ENCODE results near the gene MAML2.

- no peak for TF ChIP-seq ZNF224 (CRISPR knock-in tag; IDR thresholded peaks at IDR 0.05)
- no peak for TF ChIP-seq TAF1 (IDR thresholded peaks at IDR 0.05; ENCODE audit: control insufficient read depth, extremely low read depth, insufficient read depth, low read length, severe bottlenecking)
- no peak for TF ChIP-seq ZNF592 (IDR thresholded peaks at IDR 0.05)
- no peak for TF ChIP-seq GABPA (tag; conservative IDR thresholded peaks at IDR 0.05; ENCODE audit: low read depth)
- TF ChIP-seq CTCF (IDR thresholded peaks at IDR 0.05 in 2 of 3, conservative IDR thresholded peaks at IDR 0.05 in 1 of 3; ENCODE audit: insufficient read depth in 2 of 3, low read depth in 1 of 3, low read length in 3 of 3) = no peak
- no peak for TF ChIP-seq THAP7 (CRISPR knock-in tag; IDR thresholded peaks at IDR 0.05)
- no peak for TF ChIP-seq CHD4 (IDR thresholded peaks at IDR 0.05; ENCODE audit: insufficient read depth, insufficient replicate concordance, low read depth, low read length, poor library complexity, severe bottlenecking)
- TF ChIP-seq ZNF311 (CRISPR knock-in tag; IDR thresholded peaks at IDR 0.05) = no peak
- TF ChIP-seq SRSF1 (IDR thresholded peaks at IDR 0.05; ENCODE audit: low read depth, low read length) = no peak
- TF ChIP-seq USF2 (CRISPR knock-in tag; IDR thresholded peaks at IDR 0.05) = no peak
- no peak for TF ChIP-seq SMC3 (conservative IDR thresholded peaks at IDR 0.05; ENCODE audit: insufficient read depth, low read depth, low read length)
- no peak for TF ChIP-seq ZNF639 (CRISPR knock-in tag; conservative IDR thresholded peaks at IDR 0.05 in 1 of 2, IDR thresholded peaks at IDR 0.05 in 1 of 2)
- TF ChIP-seq ZNF561 (CRISPR knock-in tag; conservative IDR thresholded peaks at IDR 0.05) = no peak
- no peak for TF ChIP-seq CBX3 (IDR thresholded peaks at IDR 0.05; ENCODE audit: borderline replicate concordance in 1 of 2, low read length in 2 of 2)
Measured at GRCh38 chr11:96106645-96107044, 236.3 kb downstream of the MAML2 start.

Measured in K562 (cell line).